SK-N-MC (cell line): Measurements from ENCODE around the gene SH3PXD2A.
"Not testable (repeated sequence)": the region's sequence is repeated elsewhere in the genome, so short reads cannot be mapped to it uniquely, and the experiment has no call there.

ENCODE experiments used
- DNase-seq: peaks from one replicate; pipeline ENCODE4 v3.0.0-alpha.2; 2011; ENCODE audit warnings: low read depth, low spot score
- H3K27ac ChIP-seq: fragments of 200-600 bp; sonication (generic); 2 replicates; pipeline ENCODE4 v1.5.1; 2016; ENCODE audit warnings: mixed run types
- H3K36me3 ChIP-seq: fragments of 200-600 bp; sonication (generic); 2 replicates; pipeline ENCODE4 v1.6.1; 2017; ENCODE audit warnings: antibody characterized with exemption, low read length, mixed read lengths; ENCODE audit not compliant: insufficient read depth
- H3K4me3 ChIP-seq: fragments of 200-600 bp; sonication (generic); 2 replicates; pipeline ENCODE4 v1.5.1; 2016
- H3K9ac ChIP-seq: fragments of 200-600 bp; sonication (generic); 2 replicates; pipeline ENCODE4 v1.8.0; 2017; ENCODE audit warnings: mixed run types, mixed read lengths; ENCODE audit not compliant: insufficient read length
- H3K9me3 ChIP-seq: fragments of 200-600 bp; sonication (generic); 2 replicates; pipeline ENCODE4 v1.6.1; 2017; ENCODE audit warnings: low read depth, mild to moderate bottlenecking, antibody characterized with exemption, low read length, moderate library complexity, mixed read lengths
- EZH2 ChIP-seq: fragments of 200-600 bp; sonication (generic); IDR thresholded peaks from one replicate; pipeline ENCODE4 v1.6.1; 2017; ENCODE audit warnings: antibody characterized with exemption
- FOXP2 ChIP-seq: optimal IDR thresholded peaks from 2 replicates; pipeline ENCODE3; 2011; ENCODE audit warnings: mild to moderate bottlenecking, moderate library complexity; ENCODE audit not compliant: insufficient read depth; ENCODE audit errors: extremely low read length, control extremely low read depth
- POLR2AphosphoS5 ChIP-seq: IDR thresholded peaks from 2 replicates; pipeline ENCODE4 v1.6.1; 2012; ENCODE audit warnings: mild to moderate bottlenecking, low read depth, low read length, borderline replicate concordance

The SH3PXD2A gene

GRCh38 chr10:103609231-103610082, 245.9 kb downstream of the SH3PXD2A start:
- DNase-seq: no peak
- Histone ChIP-seq H3K27ac (no peak overlapping the region), H3K36me3 (no peaks in the 10 kb centered on the region), H3K9me3 (no peaks in the 10 kb centered on the region), H3K4me3 (no peak overlapping the region), H3K9ac (no peak overlapping the region)
- TF ChIP-seq FOXP2: no peak
- no peak for TF ChIP-seq POLR2AphosphoS5
- TF ChIP-seq EZH2: no peak

GRCh38 chr10:103608056-103608455, 247.3 kb downstream of the SH3PXD2A start:
- not testable (repeated sequence) for H3K4me3 ChIP-seq, H3K9ac ChIP-seq, H3K36me3 ChIP-seq, H3K27ac ChIP-seq, DNase-seq, H3K9me3 ChIP-seq

- H3K9ac ChIP-seq, H3K27ac ChIP-seq, H3K9me3 ChIP-seq, H3K36me3 ChIP-seq, H3K4me3 ChIP-seq, DNase-seq: not testable (repeated sequence)
These were observed 248.3 kb downstream of the SH3PXD2A start for GRCh38 chr10:103607051-103607450.

- not testable (repeated sequence) for H3K27ac ChIP-seq, H3K9me3 ChIP-seq, H3K9ac ChIP-seq, H3K36me3 ChIP-seq, H3K4me3 ChIP-seq, DNase-seq
These were observed 249.3 kb downstream of the SH3PXD2A start for GRCh38 chr10:103606097-103606438.

- Histone ChIP-seq H3K9ac (no peak overlapping the region), H3K9me3 (no peaks in the 10 kb centered on the region), H3K4me3 (no peak overlapping the region), H3K27ac (no peak overlapping the region), H3K36me3 (no peaks in the 10 kb centered on the region)
- no peak for DNase-seq
- no peak for TF ChIP-seq POLR2AphosphoS5
These were observed 249.8 kb downstream of the SH3PXD2A start for GRCh38 chr10:103605359-103606096.

GRCh38 chr10:103603382-103603781, 252.0 kb downstream of the SH3PXD2A start:
- no peak for DNase-seq
- TF ChIP-seq POLR2AphosphoS5: no peak
- TF ChIP-seq EZH2: no peak
- TF ChIP-seq FOXP2: no peak
- Histone ChIP-seq H3K4me3 (no peak overlapping the region), H3K9ac (no peak overlapping the region), H3K27ac (no peak overlapping the region), H3K36me3 (no peaks in the 10 kb centered on the region), H3K9me3 (no peaks in the 10 kb centered on the region)

- no peak for DNase-seq
- TF ChIP-seq POLR2AphosphoS5: no peak
- TF ChIP-seq EZH2: no peak
- TF ChIP-seq FOXP2: no peak
- Histone ChIP-seq H3K9me3 (no peaks in the 10 kb centered on the region), H3K9ac (no peak overlapping the region), H3K4me3 (no peak overlapping the region), H3K36me3 (no peaks in the 10 kb centered on the region), H3K27ac (no peak overlapping the region)
These were observed 252.6 kb downstream of the SH3PXD2A start for GRCh38 chr10:103602852-103603155.

- H3K4me3 ChIP-seq: no peak overlapping the region
- no peak overlapping the region for H3K9ac ChIP-seq
- DNase-seq: no peak
- H3K36me3 ChIP-seq: no peaks in the 10 kb centered on the region
- H3K27ac ChIP-seq: no peak overlapping the region
- H3K9me3 ChIP-seq: no peaks in the 10 kb centered on the region
- no peak for TF ChIP-seq EZH2
- no peak for TF ChIP-seq FOXP2
- no peak for TF ChIP-seq POLR2AphosphoS5
These were observed 253.1 kb downstream of the SH3PXD2A start for GRCh38 chr10:103602028-103602851.
